Psoas muscle (tissue), 8 donors: ENCODE data around the gene PON1. TPM values are rescaled to one million over a fixed set of nuclear protein-coding genes. Genes with fewer than 3 reads are reported as not detected.

ENCODE experiments used
- ATAC-seq, 4 donors: fragments of 200-7000 bp; cut with Tn5 transposase; one replicate each; pipeline ENCODE4 v1.9.1; 2020; ENCODE audit warnings: moderate library complexity in 3 of 4, mild to moderate bottlenecking in 2 of 4
- DNase-seq, 2 donors: peaks; one replicate each; pipeline ENCODE4 v3.0.0-alpha.2; 2020
- H3K27ac ChIP-seq: fragments of 200-600 bp; one replicate; pipeline ENCODE4 v1.8.0; 2022
- H3K27me3 ChIP-seq, 3 donors: fragments of 200-600 bp in 1 of 3; one replicate each; pipeline versions ENCODE4 v1.6.1 to v1.8.0; 2013 to 2022; ENCODE audit warnings: low read length in 2 of 3, mild to moderate bottlenecking in 2 of 3, moderate library complexity in 1 of 3; ENCODE audit not compliant: insufficient read depth in 3 of 3
- H3K36me3 ChIP-seq, 2 donors: fragments of 200-600 bp in 1 of 2; one replicate each; pipeline versions ENCODE4 v1.6.1 to v1.8.0; 2013 to 2022; ENCODE audit warnings: low read depth in 1 of 2, mild to moderate bottlenecking in 1 of 2, moderate library complexity in 1 of 2; ENCODE audit not compliant: insufficient read depth in 1 of 2
- H3K4me1 ChIP-seq: fragments of 200-600 bp; one replicate; pipeline ENCODE4 v1.8.0; 2022
- H3K4me3 ChIP-seq: fragments of 200-600 bp; one replicate; pipeline ENCODE4 v1.8.0; 2022; ENCODE audit warnings: mild to moderate bottlenecking
- H3K9me3 ChIP-seq: fragments of 200-600 bp; one replicate; pipeline ENCODE4 v1.8.0; 2022
- WGBS, 3 donors: extraction: QIAGEN DNeasy Blood & Tissue Kit; methylation state at CpG; one replicate each; pipeline versions ENCODE4 v1.1.6 to v1.1.7; 2013; 5-methylcytosine and 5-hydroxymethylcytosine counted together
- intact Hi-C, 2 donors: fragments of 100-400 bp; cut with DNase I; formaldehyde crosslinking; loops; one replicate each; pipeline versions ENCODE4 v1.11.0 to v1.14.2; 2022
- polyA plus RNA-seq, 3 donors: library from polyadenylated mRNA; stranded (reverse); fragments of 200-250 nt; gene quantifications; one replicate each; pipeline ENCODE4 v1.2.3, GENCODE V29; 2013
- total RNA-seq, 4 donors: library from RNA; stranded (reverse); fragmentation: NEBNext Ultra II Directional in 2 of 4; extraction: Animal tissue kit (Norgen Biotek cat#: 25700) in 2 of 4; gene quantifications; one replicate each; pipeline versions ENCODE4 v1.2.1 to v1.2.4, GENCODE V29; 2021 to 2023
- TF ChIP-seq, protein P1 (sequence below): fragments of 200-600 bp; IDR thresholded peaks from one replicate; pipeline ENCODE4 v1.8.0; 2022; ENCODE audit warnings: antibody characterized with exemption
- donor health status: healthy with polysubstance abuse.
- donor health status: DM: no; HTN: no; CAD: no; lungs with moderate emphysema.
- donor health status: Bipolar disorder and iron deficiency.
- donor health status: healthy.
- donor health status: DM: yes; HTN: yes; CAD: no.
- donor health status: DM: no; HTN: no; CAD: no.
- donor health status: DM: no; HTN: no; CAD: no.
- donor health status: DM: yes; HTN: yes; CAD: no.

PON1 gene
- total and polyA plus RNA-seq, 7 donors, result 0.04 to 0.10 TPM; not detected in 5

- no peak overlapping the region for H3K27ac ChIP-seq
- TF ChIP-seq, protein P1, sequence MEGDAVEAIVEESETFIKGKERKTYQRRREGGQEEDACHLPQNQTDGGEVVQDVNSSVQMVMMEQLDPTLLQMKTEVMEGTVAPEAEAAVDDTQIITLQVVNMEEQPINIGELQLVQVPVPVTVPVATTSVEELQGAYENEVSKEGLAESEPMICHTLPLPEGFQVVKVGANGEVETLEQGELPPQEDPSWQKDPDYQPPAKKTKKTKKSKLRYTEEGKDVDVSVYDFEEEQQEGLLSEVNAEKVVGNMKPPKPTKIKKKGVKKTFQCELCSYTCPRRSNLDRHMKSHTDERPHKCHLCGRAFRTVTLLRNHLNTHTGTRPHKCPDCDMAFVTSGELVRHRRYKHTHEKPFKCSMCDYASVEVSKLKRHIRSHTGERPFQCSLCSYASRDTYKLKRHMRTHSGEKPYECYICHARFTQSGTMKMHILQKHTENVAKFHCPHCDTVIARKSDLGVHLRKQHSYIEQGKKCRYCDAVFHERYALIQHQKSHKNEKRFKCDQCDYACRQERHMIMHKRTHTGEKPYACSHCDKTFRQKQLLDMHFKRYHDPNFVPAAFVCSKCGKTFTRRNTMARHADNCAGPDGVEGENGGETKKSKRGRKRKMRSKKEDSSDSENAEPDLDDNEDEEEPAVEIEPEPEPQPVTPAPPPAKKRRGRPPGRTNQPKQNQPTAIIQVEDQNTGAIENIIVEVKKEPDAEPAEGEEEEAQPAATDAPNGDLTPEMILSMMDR, result no peak
- H3K27me3 ChIP-seq, result no peaks in the 10 kb centered on the region
- DNase-seq (no peak), ATAC-seq (no peak)
- no peaks in the 10 kb centered on the region for H3K4me1 ChIP-seq
- no peak overlapping the region for H3K4me3 ChIP-seq
- intact Hi-C loops, result no loop called here
- H3K36me3 ChIP-seq, result peaks cover 0 to 4% of the 10 kb centered on the region in 2 donors
- H3K9me3 ChIP-seq, result no peaks in the 10 kb centered on the region
These were observed 28.9 kb downstream of the PON1 start for GRCh38 chr7:95295397-95295796.

DNA sequence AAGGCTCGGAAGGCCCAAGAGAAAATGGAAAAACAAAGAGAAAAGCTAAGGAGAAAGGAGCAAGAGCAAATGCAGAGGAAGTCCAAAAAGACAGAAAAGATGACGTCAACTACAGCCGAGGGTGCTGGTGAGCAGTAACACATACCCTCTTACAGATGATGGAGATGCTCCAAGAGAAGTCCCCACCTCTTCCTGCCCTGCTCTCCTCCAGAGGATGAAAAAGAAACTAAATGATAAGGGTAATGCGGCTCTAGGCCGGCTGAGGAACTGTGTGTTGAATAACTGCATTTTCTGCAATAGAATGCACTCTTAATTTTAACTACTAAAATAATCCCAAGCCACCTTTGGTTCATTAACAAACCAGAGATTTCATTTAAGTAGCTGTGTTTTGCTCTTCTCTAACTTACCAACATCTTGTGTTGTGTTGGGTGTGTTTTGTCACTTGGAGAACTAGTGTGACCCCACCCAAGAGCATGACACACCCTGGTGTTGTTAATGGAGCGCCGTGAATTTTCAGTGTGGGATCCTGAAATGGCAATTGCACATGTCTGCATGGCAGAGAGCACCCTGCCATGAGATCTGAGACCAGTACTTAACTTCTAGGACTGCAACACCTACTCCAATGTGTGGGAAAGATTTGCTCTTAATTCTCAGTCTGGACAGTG, 34.0 kb downstream of the PON1 start:
- H3K27ac ChIP-seq, result no peak overlapping the region
- H3K4me1 ChIP-seq, result no peaks in the 10 kb centered on the region
- 87 to 94% (median 91%) methylated on average over 7 of the region's 7 CpGs for WGBS, 3 donors
- TF ChIP-seq, protein P1, result no peak
- no peaks in the 10 kb centered on the region for H3K27me3 ChIP-seq
- intact Hi-C loops, result no loop called here
- H3K9me3 ChIP-seq, result no peaks in the 10 kb centered on the region
- ATAC-seq (no peak), DNase-seq (no peak)
- peaks cover 2 to 30% of the 10 kb centered on the region in 2 donors for H3K36me3 ChIP-seq
- no peak overlapping the region for H3K4me3 ChIP-seq

- ATAC-seq (no peak), DNase-seq (no peak)
- intact Hi-C loops, result no loop called here
- H3K27me3 ChIP-seq, result no peaks in the 10 kb centered on the region
- WGBS, 3 donors, result 56 to 71% (median 61%) methylated on average over 2 of the region's 2 CpGs
- TF ChIP-seq, protein P1, result no peak
- H3K27ac ChIP-seq, result no peak overlapping the region
- no peaks in the 10 kb centered on the region for H3K4me1 ChIP-seq
- peaks cover 5 to 41% of the 10 kb centered on the region in 2 donors for H3K36me3 ChIP-seq
- no peaks in the 10 kb centered on the region for H3K9me3 ChIP-seq
- H3K4me3 ChIP-seq, result no peak overlapping the region
These were observed 38.2 kb downstream of the PON1 start for GRCh38 chr7:95286096-95286495.

DNA sequence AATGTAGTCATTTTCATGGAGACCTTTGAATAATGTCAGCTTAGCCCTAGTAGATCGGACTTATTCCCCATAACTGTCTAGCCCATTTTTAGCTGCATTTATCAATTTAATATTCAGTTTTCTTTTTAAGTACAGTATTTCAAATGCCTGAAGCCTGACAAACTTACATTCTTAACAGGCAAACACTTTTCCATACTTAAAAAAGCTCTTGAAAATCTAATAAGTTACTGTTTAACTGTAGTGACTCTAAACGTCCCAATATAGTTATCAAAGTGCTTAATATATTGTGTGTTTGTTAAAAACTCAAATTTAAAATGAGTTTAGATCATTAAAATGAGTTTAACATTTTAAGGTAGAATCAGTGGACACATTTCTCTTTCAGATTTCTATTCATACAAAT, 44.9 kb downstream of the PON1 start:
- no peak for ATAC-seq
- H3K36me3 ChIP-seq, result peaks cover 3 to 21% of the 10 kb centered on the region in 2 donors
- intact Hi-C loops, result no loop called here
- TF ChIP-seq, protein P1, result no peak
- H3K4me3 ChIP-seq, result no peak overlapping the region
- no peaks in the 10 kb centered on the region for H3K4me1 ChIP-seq
- H3K9me3 ChIP-seq, result no peaks in the 10 kb centered on the region
- H3K27ac ChIP-seq, result no peak overlapping the region
- DNase-seq, result no peak
- WGBS, 3 donors, result 79 to 87% (median 83%) methylated on average over 2 of the region's 2 CpGs
- H3K27me3 ChIP-seq, result no peaks in the 10 kb centered on the region

DNA sequence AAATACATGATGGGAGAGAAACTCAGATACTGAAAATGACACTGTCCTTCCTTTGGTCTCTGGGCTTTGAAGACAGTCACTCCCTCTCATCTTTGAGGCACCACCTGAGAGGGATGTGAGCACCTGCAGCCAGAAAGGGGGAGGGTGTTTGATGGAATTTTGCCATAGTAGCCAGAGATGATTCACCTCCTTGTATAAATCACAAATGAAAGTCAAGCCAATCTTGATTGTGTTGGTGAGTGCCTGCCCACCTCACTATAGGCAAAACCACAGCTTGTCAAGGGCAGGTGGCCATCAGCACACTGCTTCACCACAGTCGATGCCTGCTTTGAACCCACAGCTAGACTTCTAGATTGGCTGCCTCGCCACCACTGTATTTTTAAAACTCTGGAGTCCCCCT, 48.2 kb downstream of the PON1 start:
- TF ChIP-seq, protein P1, result no peak
- Histone ChIP-seq H3K27me3 (no peaks in the 10 kb centered on the region), H3K27ac (no peak overlapping the region), H3K4me1 (no peaks in the 10 kb centered on the region), H3K4me3 (no peak overlapping the region), H3K36me3 (peaks cover 0 to 22% of the 10 kb centered on the region in 2 donors), H3K9me3 (no peaks in the 10 kb centered on the region)
- ATAC-seq, result no peak
- WGBS, 3 donors, result 86 to 96% (median 89%) methylated on average over 2 of the region's 2 CpGs
- DNase-seq, result no peak
- intact Hi-C loops, result no loop called here
